ENCODE results near the gene HSPB2.

GRCh38 chr11:111951565-111951964 lies 39.0 kb downstream of the HSPB2 start:
- TF ChIP-seq POLR2A (IDR thresholded peaks at IDR 0.05): no peak
- TF ChIP-seq CTCF (IDR thresholded peaks at IDR 0.05): no peak
